CD4-positive, alpha-beta T cell (primary cell): Measurements from ENCODE around the gene TMEM163. TPM values are rescaled to one million over a fixed set of nuclear protein-coding genes. Genes with fewer than 3 reads are reported as not detected.

Experiments
- ATAC-seq: fragments of 200-7000 bp; cut with Tn5 transposase; one replicate; pipeline ENCODE4 v1.10.0; 2022; ENCODE audit warnings: mild to moderate bottlenecking; ENCODE audit not compliant: poor library complexity
- CTCF ChIA-PET: fragments of 350-600 bp; sonication (Branson Sonifier 250); formaldehyde crosslinking; loops from one replicate; lab custom pipeline; 2021; ENCODE audit warnings: antibody characterized with exemption, inconsistent platforms; lab: Charles Lee
- POLR2A ChIA-PET: fragments of 350-600 bp; sonication (Branson Sonifier 250); formaldehyde crosslinking; loops from one replicate; lab custom pipeline; 2021; ENCODE audit warnings: antibody characterized with exemption, inconsistent platforms; lab: Charles Lee
- DNase-seq, 14 experiments: peaks; one replicate each; pipeline ENCODE4 v3.0.0-alpha.2; 2013 to 2020; ENCODE audit warnings: mixed read lengths in 2 of 14
- H3K27ac ChIP-seq, 2 donors: one replicate each; pipeline versions ENCODE4 v1.5.1 to v1.7.0; 2013; ENCODE audit warnings: low read length in 2 of 2, low read depth in 1 of 2, mild to moderate bottlenecking in 1 of 2
- H3K27me3 ChIP-seq, 2 experiments: 1 replicate in 1 of 2; 2 replicates in 1 of 2; pipeline versions ENCODE4 v1.6.1 to v1.7.0; 2013; ENCODE audit warnings: low read length in 2 of 2, control low read depth in 1 of 2, mild to moderate bottlenecking in 1 of 2, moderate library complexity in 1 of 2; ENCODE audit not compliant: insufficient read depth in 2 of 2, control insufficient read depth in 1 of 2
- H3K36me3 ChIP-seq: one replicate; pipeline ENCODE4 v1.6.1; 2013; ENCODE audit warnings: low read length, control low read depth; ENCODE audit not compliant: insufficient read depth
- H3K4me1 ChIP-seq: one replicate; pipeline ENCODE4 v1.6.1; 2013; ENCODE audit warnings: low read length, control low read depth; ENCODE audit not compliant: insufficient read depth
- H3K4me3 ChIP-seq: one replicate; pipeline ENCODE4 v1.5.1; 2013; ENCODE audit warnings: mild to moderate bottlenecking, low read length, moderate library complexity
- H3K9me3 ChIP-seq, 2 experiments: 1 replicate in 1 of 2; 2 replicates in 1 of 2; pipeline versions ENCODE4 v1.6.1 to v1.7.0; 2013; ENCODE audit warnings: low read length in 2 of 2, mild to moderate bottlenecking in 2 of 2, control low read depth in 1 of 2, moderate library complexity in 1 of 2; ENCODE audit not compliant: control insufficient read depth in 1 of 2, insufficient read depth in 1 of 2
- H3K27ac Mint-ChIP-seq: one replicate; pipeline ENCODE4 v1.8.0; 2020; ENCODE audit warnings: mixed read lengths
- H3K27me3 Mint-ChIP-seq: one replicate; pipeline ENCODE4 v1.8.0; 2021; ENCODE audit warnings: mixed read lengths
- H3K36me3 Mint-ChIP-seq: one replicate; pipeline ENCODE4 v1.8.0; 2021; ENCODE audit warnings: low read depth, mixed read lengths
- H3K4me1 Mint-ChIP-seq: one replicate; pipeline ENCODE4 v1.8.0; 2021; ENCODE audit warnings: low read depth, mixed read lengths
- H3K4me3 Mint-ChIP-seq: one replicate; pipeline ENCODE4 v1.8.0; 2020; ENCODE audit warnings: mild to moderate bottlenecking, mixed read lengths
- H3K9me3 Mint-ChIP-seq: one replicate; pipeline ENCODE4 v1.8.0; 2020; ENCODE audit warnings: mixed read lengths
- CTCF ChIP-seq: fragments of 200-600 bp; IDR thresholded peaks from one replicate; pipeline ENCODE4 v1.8.0; 2022; ENCODE audit warnings: antibody characterized with exemption, mild to moderate bottlenecking
- intact Hi-C, 2 experiments: fragments of 100-400 bp; cut with DNase I in 1 of 2; cut with micrococcal nuclease in 1 of 2; formaldehyde crosslinking; loops; one replicate each; pipeline versions ENCODE4 v1.15.1 to v1.9.0; 2023 to 2025; cut with DNase I, micrococcal nuclease
- total RNA-seq, 174 experiments: library from RNA in 2 of 174; stranded (reverse) in 2 of 174; gene quantifications; one replicate each; pipeline ENCODE4 v1.2.3 and lab custom pipeline; 2021 to 2026

The TMEM163 gene
- total RNA-seq, 2 experiments from 2014 or later = 0.14 to 0.47 TPM

GRCh38 chr2:134764164-134764563 lies 45.4 kb upstream of the TMEM163 start:
- H3K4me1 Mint-ChIP-seq = no peaks in the 10 kb centered on the region
- intact Hi-C loops = no loop called here
- Histone ChIP-seq H3K4me3 (no peak overlapping the region), H3K27ac (no peak overlapping the region), H3K9me3 (no peaks in the 10 kb centered on the region), H3K27me3 (peaks cover 0 to 2% of the 10 kb centered on the region in 2 experiments), H3K36me3 (no peaks in the 10 kb centered on the region), H3K4me1 (no peaks in the 10 kb centered on the region)
- DNase-seq (no peak), ATAC-seq (no peak)
- no peak overlapping the region for H3K4me3 Mint-ChIP-seq
- peaks cover 27% of the 10 kb centered on the region for H3K27me3 Mint-ChIP-seq
- ChIA-PET POLR2A (no interaction called here), CTCF (no interaction called here)
- H3K27ac Mint-ChIP-seq = no peak overlapping the region
- no peak for TF ChIP-seq CTCF
- H3K9me3 Mint-ChIP-seq = no peaks in the 10 kb centered on the region
- no peaks in the 10 kb centered on the region for H3K36me3 Mint-ChIP-seq

DNA sequence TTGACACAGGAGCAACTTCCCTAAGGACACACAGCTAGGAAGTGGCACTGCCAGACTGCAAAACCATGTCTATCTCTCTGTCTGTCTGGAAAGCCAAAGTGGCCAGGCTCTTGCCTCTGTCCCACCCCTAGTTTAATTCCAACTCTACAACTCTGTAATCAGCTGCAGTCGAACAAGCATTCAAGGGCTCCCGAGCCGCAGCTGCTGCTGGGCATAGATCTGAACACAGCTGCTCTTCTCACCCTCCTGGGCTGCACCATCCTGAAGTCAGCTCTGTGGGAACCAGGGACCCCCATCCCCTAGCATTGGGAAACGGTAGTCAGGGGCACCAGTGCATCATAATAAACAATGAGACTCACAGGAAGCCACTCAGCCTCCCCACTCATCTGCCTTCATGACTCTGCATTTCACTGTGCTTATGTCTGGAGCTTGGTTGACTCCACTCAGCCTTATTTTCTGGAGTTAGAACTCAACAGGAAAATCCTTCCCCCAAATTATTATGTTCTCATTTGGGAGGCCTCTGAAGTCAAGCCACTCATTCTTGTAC lies 44.4 kb upstream of the TMEM163 start:
- no peak overlapping the region for H3K4me3 Mint-ChIP-seq

GRCh38 chr2:134762508-134762907 lies 43.7 kb upstream of the TMEM163 start:
- no peaks in the 10 kb centered on the region for H3K9me3 ChIP-seq
- no peak overlapping the region for H3K4me3 Mint-ChIP-seq
- no peaks in the 10 kb centered on the region for H3K4me1 Mint-ChIP-seq
- DNase-seq (no peak), ATAC-seq (no peak)
- POLR2A ChIA-PET = no interaction called here
- no peaks in the 10 kb centered on the region for H3K36me3 ChIP-seq
- H3K27ac Mint-ChIP-seq = no peak overlapping the region
- H3K4me3 ChIP-seq = no peak overlapping the region
- no peak overlapping the region for H3K27ac ChIP-seq
- H3K4me1 ChIP-seq = no peaks in the 10 kb centered on the region
- TF ChIP-seq CTCF = no peak
- intact Hi-C loops = no loop called here
- CTCF ChIA-PET = no interaction called here
- H3K36me3 Mint-ChIP-seq = no peaks in the 10 kb centered on the region
- H3K9me3 Mint-ChIP-seq = peaks cover 5% of the 10 kb centered on the region
- H3K27me3 ChIP-seq = peaks cover 0 to 2% of the 10 kb centered on the region in 2 experiments
- peaks cover 38% of the 10 kb centered on the region for H3K27me3 Mint-ChIP-seq

More for the DNA sequence above, 44.4 kb upstream of the TMEM163 start:
- no peak for DNase-seq
- ChIA-PET POLR2A (no interaction called here), CTCF (no interaction called here)
- Mint-ChIP-seq H3K36me3 (no peaks in the 10 kb centered on the region), H3K27me3 (peaks cover 35% of the 10 kb centered on the region), H3K27ac (no peak overlapping the region), H3K4me1 (no peaks in the 10 kb centered on the region), H3K9me3 (peaks cover 2% of the 10 kb centered on the region)
- no peak overlapping the region for H3K27ac ChIP-seq
- intact Hi-C loops = no loop called here
- no peaks in the 10 kb centered on the region for H3K9me3 ChIP-seq
- H3K4me3 ChIP-seq = no peak overlapping the region
- no peak for ATAC-seq
- no peak for TF ChIP-seq CTCF
- peaks cover 0 to 2% of the 10 kb centered on the region in 2 experiments for H3K27me3 ChIP-seq
- H3K36me3 ChIP-seq = no peaks in the 10 kb centered on the region
- H3K4me1 ChIP-seq = no peaks in the 10 kb centered on the region
